TTC549 (cell line): ENCODE data around the gene SLC43A1.

Experiments
- FAIRE-seq: peaks from 2 replicates; lab custom pipeline; 2012; peaks lifted over from hg19 to GRCh38; lab: Jason Lieb, UNC

The SLC43A1 gene

DNA sequence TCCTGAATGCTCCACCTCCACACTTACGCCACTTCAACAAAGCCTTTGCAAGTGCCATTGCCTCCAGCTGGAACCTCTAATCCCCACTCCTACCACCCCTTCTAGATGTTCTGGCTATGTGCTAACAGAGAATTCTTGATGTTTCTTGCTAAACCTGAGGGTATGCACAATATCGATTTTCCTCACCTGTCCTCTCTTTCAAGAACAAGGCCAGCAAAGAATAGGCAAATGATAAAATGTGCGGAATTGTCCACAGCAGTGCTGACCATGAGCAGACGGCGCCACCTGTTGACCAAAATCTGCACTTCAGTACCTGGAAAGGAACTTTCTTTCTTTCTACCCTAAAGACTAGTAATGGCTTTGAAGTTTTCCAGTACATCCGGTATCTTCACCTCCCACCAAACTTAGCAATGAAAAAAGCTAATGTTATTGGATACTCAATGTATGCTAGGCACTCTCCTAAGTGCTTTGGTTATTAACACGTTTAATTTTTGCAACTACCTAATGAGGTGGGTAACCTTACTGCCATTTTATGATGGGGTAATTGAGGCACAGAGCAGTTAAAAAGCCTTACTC, 11.6 kb upstream of the SLC43A1 start:
- FAIRE-seq, result no peak

GRCh38 chr11:57523419-57523818, 7.9 kb upstream of the SLC43A1 start:
- FAIRE-seq, result no peak

GRCh38 chr11:57521116-57521515, 5.6 kb upstream of the SLC43A1 start:
- FAIRE-seq, result no peak

DNA sequence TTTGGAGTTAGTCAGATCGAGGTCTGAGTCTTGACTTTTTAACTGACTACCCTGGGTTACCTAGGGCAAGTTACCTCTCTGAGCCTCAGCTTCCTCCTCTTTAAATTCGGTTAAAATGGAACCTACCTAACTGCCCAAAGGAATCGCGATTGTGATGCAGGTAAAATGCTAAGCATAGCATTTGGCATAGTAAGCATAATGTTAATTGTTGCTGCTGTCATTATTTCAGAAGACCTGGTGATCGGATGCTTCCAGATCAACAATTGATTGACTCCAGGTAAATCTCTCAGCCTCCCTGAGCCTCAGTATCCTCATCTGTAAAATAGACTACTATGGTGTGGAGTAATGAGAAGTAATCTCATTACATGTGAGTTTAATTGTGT, 550 bp upstream of the SLC43A1 start:
- FAIRE-seq, result no peak

DNA sequence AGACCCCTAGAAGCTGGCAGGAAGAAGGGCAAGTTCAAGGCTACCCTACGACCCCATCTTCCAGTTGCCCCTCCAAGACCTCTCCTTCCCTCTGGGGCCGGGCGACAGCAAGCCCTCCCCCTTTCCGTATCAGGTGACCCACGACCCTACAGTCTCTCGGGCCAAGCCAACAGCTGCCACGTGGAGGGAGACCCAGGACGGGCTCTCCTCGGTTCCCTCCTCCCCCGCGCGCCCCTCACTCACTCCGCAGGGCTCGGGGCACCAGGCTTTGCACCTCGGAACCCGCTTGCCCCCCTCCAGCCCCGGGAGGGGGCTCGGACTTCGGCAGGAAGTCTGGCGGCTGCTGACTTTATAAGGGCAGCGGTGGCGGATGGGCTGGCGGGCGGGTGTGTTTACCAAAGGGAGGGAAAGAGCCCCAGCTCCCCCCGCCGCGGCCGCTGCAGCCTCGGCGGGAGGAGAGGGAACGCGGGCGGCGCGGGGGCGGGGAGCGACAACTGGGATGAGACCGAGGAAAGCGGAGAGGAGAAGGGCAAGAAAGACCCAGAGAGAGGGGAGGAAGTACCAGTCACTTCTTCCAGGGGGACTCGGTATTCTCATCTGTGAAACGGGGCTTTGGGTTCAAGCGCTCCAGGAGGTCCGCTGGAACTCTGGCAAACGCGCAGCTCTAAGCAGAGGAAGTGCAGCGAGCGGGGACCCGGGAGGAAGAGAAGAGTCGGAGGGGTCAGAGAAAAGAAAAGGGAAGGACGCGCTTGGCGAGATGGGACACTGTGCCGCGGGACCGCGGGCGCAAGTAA, 767 bp downstream of the SLC43A1 start:
- FAIRE-seq, result no peak

DNA sequence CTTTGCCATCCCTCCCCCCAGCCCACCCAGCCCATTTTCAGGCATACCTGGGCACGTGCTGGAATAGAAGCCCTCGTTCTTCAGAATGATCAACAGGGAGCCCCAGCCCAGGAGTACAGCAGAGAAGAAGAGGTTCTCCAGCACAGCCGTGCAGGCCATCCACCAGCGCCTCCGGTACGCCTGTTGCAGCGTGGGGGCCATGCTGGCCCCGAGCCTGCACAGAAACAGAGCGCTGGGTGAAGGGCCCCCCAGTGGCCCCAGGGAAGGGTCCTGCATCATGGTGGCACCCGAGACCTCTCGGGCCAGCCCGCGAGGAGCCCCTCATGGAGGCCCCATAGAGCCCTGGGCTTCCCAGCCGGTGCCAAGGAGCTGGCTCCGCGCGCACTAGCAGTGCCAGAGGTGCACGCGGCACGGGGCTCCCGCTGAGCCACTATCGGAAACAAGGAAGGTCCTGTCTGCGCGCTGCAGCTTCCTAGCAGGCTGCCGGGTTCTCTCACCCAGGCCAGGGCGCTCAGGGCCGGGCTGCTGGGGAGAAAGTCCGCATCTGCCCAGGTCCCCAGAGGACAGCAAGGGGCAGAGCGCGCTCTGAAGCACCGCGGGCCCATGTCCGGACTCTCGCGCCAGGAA, 1.5 kb downstream of the SLC43A1 start:
- no peak for FAIRE-seq

DNA sequence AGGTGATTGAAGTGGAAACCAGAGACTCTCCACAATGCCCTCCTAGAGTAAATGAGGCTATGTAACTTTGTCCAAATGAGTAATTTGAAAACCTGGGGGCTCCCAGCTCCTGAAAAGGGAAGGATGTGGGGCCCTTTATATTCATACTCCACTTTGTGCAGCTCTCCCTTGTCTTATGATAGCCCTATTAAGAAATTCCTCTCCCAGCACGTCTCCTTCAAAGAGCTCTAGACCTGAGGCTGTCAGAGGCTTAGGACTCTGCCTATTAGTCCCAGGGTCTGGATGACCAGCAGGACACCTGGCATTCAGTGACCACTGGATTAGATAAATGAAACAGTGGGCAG, 2.1 kb downstream of the SLC43A1 start:
- no peak for FAIRE-seq

DNA sequence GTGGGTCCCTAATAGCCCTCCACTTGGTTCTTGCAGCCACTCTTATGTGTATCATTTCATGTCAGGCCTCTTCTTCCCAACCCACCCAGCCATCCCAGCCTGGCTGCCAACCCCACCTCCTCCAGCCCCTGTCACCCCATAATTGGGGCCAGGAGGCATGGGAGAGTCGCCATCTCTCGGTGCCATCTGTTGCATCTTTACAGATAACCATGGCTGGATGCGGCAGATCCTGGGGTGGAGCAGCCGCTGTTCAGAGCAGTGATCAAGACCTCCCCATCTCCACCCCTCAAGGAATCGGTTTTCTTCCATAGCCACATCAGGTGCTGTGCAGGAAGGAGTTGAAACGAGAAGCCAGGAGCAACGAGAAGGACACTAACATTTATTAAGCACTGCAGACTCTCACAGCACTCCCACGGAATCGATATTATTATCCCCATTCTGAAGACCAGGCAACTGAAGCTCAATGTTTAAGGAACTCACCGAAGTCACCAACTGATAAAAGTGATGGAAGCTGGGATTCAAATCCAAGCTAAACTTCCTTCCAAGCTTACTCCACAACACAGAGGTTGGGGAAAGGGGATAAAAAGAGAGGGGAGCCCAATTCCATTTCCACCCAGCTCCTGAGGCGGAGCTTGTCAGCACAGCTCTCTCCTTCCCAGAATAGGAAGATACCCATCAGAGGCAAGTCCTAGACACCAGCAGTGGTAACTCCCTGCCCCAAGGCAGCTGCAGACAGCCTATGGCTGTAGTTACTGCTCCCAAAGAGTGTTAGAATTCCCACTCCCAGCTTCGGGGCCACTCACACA, 2.7 kb downstream of the SLC43A1 start:
- FAIRE-seq, result no peak

DNA sequence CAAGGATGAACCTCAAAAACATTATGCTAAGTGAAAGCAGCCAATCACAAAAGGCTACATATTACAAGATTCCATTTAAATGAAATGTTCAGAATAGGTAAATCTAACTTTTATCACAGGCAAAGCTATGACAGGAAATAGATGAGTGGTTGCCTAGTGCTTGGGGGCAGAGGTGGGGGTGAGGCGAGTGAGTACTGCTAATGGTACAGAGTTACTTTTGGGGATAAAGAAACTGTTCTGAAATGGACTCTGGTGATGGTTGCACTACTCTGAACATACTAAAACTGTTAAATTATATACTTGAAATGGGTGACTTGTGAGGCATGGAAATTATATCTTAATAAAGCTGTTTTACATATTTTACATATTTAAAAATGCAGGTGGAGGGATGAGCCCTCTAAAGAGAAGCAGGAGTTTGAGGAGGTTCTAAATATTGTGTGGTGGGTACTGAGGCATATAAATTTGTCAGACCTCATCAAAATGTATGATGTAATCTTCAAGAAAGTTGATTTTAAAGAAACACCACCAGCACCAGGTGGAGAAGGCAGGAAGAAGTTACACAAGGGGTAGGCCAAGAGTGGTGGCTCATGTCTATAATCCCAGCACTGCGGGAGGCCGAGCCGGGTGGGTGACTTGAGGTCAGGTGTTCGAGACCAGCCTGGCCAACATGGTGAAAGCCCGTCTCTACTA, 3.6 kb downstream of the SLC43A1 start:
- FAIRE-seq, result no peak

GRCh38 chr11:57508341-57509170, 6.9 kb downstream of the SLC43A1 start:
- FAIRE-seq, result no peak

DNA sequence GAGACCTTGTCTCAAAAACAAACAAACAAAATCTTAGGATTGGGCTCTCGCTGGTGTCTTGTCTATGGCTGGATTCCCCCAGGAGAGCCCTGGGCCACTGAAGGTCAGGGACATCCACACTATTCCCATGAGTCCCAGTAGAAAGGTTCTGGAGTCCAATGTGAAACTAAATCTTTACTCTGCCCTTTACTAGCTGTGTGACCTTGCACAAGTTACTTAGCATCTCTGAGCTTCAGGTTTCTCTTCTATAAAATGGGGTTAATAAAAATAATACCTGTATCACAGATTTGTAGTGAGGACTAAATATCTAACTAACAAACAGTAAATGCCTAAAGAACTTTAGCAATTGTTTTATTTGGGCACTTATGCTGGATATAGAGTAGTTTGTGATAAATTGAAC, 9.0 kb downstream of the SLC43A1 start:
- no peak for FAIRE-seq

DNA sequence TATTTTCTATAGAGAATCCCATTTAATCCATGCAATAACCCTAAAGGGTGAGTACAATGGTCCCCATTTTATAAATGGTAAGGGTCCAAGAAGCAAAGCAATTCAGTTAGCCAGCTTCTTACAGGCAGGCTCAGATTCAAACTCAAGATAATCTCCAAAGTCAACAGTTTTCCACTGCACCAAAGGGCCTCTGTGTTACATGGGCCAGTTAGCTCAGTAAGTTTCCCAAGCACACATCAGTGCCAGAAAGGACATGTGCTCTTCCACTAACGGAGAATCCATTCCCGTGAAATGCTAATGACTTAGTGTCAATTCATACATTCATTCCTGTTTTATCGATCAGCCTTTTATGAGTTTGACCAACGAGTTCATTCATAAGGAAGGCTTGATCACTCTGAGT, 11.0 kb downstream of the SLC43A1 start:
- no peak for FAIRE-seq

GRCh38 chr11:57502870-57503269, 12.6 kb downstream of the SLC43A1 start:
- FAIRE-seq, result no peak

DNA sequence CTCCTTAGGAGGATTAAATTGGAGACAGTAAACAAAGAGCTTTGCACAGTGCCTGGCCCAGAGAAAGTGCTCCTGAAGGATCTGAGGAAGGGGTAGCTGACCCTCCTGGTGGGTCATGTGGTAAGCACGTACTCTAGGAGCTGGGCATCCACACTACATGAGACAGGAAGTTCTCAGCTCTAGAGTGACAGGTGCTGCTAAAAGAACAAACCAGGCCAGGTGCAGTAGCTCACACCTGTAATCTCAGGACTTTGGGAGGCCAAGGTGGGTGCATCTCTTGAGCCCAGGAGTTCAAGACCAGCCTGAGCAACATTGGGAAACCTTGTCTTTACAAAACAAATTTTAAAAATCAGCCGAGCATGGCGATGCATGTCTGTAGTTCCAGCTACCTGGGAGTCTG, 13.1 kb downstream of the SLC43A1 start:
- no peak for FAIRE-seq

DNA sequence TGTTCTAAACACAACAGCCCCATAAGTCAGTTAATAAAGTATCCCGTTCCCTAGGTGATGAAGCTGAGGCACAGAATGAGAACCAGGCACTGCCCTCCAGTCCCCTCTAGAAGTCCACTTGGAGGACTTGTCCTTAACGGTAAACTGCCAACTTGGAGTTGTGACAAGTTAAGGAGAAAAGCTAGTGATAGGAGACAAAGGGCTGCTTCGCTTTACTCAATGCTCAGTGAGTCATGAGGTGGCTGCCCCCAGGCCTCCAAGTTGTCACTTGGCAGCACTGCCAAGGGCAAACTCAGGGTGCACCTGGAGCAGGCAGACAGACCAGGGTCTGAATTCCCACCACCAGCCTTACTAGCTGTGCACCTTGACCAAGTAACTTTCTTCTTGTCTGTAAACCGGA, 13.5 kb downstream of the SLC43A1 start:
- no peak for FAIRE-seq

GRCh38 chr11:57500926-57501325, 14.6 kb downstream of the SLC43A1 start:
- FAIRE-seq, result no peak

DNA sequence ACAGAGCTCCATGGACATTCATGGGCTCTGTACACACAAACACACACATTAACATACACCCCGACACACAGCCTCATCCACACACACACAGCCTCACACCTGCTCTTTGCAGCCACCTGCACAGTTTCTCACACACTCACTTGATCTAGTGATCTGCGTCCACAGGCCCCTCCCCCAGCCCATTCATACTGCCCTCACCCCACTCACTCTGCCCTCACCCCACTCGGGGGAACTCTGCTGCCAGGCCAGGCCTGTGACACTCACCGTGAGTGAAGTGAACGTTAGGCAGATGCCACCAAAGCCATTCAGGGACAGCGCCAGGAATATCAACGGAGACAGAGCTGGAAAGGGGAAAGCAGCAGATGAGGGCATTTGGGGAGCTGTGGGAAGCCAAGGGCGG, 15.0 kb downstream of the SLC43A1 start:
- FAIRE-seq, result no peak

GRCh38 chr11:57499983-57500461, 15.5 kb downstream of the SLC43A1 start:
- FAIRE-seq, result no peak

DNA sequence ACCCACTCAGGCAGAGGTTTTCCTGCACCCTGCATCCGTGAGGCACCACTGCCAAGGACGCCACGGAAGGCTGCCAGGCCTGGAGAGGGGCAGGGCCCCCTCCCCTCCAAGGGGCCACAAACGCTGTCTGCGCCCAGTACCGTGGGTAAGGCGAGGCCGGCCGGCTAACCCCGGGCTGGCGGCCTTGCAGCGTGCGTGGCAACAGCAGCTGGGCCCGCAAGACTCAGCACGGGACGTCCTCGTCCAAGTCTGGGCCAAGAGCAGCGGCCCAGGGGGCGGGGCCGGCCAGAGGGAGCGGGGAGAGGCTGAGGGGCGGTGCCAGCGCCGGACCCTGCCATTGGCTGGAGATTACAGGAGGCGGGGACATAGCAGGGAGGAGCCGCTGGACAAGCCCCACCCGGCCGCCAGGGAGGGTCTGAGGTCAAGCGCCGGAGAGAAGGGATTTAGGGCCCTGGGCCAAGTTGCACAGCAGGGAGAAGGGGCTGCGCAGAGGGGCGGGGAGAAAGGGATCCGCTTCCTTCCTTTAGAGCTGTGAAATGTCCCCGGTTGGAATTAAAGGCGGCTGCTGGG, 16.0 kb downstream of the SLC43A1 start:
- no peak for FAIRE-seq

- FAIRE-seq, result no peak
Observed at GRCh38 chr11:57498540-57498939, 17.0 kb downstream of the SLC43A1 start.
